ENCODE results near the gene AP4M1.

Gene AP4M1

DNA sequence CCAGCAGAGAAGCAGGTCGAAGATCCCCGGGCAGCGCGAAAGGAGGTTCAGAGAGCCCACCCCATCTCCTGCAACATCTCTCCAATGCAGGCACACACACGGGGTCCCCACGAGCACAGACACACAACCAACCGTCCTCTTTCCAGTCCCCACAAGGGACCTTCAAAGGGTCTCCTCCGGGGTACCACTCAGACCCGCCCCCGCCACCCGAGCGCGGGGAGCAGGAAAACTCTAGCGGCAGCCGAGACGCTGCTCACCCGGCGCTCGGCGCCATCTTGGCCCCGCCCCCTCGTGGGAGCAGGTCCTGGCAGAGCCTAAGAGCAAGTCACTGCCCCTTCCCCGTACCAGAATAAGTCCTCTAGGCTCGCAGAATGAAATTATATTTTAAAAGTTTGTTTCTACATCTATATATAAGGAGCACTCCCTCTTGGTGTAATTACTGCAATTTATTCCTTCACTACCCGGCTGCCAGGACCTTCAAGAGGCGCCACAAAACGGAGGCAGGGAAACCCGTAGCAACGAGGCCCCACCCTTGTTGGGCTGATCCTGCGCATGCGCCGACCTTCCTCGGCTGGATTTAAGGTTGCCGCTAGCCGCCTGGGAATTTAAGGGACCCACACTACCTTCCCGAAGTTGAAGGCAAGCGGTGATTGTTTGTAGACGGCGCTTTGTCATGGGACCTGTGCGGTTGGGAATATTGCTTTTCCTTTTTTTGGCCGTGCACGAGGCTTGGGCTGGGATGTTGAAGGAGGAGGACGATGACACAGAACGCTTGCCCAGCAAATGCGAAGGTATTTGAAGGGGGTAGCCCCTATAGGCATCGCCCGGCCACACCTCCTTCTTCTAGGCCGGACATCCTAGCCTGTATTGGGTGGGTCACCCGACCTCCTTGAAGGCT lies 17.9 kb downstream of the AP4M1 start, which contains the start of the genes CNPY4 and TAF6:
Gene CNPY4, plus strand, starts transcription at position 563 of the 898 bp plus-strand sequence. Its CDS starts 111 bp downstream, at position 674.
Gene TAF6, minus strand, starts transcription at position 287 of the 898 bp plus-strand sequence. CDS start 5,149 bp downstream, outside the sequence.
- TF ChIP-seq, protein P1, sequence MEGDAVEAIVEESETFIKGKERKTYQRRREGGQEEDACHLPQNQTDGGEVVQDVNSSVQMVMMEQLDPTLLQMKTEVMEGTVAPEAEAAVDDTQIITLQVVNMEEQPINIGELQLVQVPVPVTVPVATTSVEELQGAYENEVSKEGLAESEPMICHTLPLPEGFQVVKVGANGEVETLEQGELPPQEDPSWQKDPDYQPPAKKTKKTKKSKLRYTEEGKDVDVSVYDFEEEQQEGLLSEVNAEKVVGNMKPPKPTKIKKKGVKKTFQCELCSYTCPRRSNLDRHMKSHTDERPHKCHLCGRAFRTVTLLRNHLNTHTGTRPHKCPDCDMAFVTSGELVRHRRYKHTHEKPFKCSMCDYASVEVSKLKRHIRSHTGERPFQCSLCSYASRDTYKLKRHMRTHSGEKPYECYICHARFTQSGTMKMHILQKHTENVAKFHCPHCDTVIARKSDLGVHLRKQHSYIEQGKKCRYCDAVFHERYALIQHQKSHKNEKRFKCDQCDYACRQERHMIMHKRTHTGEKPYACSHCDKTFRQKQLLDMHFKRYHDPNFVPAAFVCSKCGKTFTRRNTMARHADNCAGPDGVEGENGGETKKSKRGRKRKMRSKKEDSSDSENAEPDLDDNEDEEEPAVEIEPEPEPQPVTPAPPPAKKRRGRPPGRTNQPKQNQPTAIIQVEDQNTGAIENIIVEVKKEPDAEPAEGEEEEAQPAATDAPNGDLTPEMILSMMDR (conservative IDR thresholded peaks at IDR 0.05; ENCODE audit: low read length): 0 out of 2 replicates have a peak, but pooled peaks have one; percentile 7
- H3K4me3 ChIP-seq (ENCODE audit: low read length): peak within 1 kb of the TSS; percentile 96
- DNase-seq (ENCODE audit: low read depth): peak; percentile 94

DNA sequence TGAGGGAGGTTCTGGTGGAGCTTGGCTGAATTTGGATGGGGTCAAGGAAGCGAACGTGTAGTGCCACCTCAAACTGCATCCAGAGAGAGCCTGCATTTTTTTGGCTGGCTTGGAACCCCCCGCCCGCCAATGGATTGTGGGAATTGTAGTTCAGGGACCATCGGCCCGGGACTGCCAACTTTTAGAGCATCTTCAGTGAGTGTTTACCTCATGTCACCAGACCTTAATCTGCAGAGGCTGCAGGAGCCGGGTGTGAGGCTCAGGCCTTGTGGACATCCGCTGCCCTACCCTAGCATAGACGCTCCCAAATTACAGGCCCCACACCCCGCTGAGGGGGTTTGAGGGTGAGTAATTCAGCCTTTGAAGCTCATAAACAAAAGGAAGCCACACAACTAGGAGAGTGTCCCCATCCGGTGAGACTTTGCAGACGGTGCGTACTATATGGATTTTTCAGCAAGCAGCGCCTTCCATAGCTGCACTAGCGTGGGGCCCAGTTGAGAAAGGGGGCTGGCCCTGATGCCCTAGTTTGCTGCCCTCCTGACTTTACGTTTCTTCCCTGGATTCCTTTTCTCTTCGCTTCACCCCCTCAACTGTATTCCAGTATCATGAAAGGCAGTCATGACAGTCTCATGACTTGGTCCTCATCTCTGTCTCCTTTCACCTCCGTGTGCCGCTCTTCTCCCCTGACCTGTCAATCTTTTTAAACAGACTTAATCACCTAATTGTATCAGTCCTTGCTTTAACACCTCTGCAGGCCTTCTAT lies 18.7 kb downstream of the AP4M1 start:
- peak overlapping the region; percentile 96 for H3K4me3 ChIP-seq (ENCODE audit: low read length)
- peak; percentile 57 for DNase-seq (ENCODE audit: low read depth)
- TF ChIP-seq, protein P1 (conservative IDR thresholded peaks at IDR 0.05; ENCODE audit: low read length): no peak

DNA sequence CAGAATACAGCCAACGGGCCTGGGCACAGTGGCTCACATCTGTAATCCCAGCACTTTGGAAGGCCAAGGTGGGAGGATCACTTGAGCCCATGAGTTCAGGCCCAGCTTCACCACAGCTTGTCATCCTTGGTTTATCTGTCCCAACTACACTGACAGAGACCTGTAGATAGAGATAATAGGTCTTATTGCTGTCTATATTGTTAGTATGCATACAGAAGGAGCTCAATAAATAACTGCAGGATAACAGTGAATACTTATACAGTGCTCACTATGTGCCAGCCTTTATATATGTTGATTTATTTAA lies 19.2 kb downstream of the AP4M1 start:
- TF ChIP-seq, protein P1 (conservative IDR thresholded peaks at IDR 0.05; ENCODE audit: low read length): no peak
- no peak for DNase-seq (ENCODE audit: low read depth)
- H3K4me3 ChIP-seq (ENCODE audit: low read length): peak overlapping the region; percentile 96

DNA sequence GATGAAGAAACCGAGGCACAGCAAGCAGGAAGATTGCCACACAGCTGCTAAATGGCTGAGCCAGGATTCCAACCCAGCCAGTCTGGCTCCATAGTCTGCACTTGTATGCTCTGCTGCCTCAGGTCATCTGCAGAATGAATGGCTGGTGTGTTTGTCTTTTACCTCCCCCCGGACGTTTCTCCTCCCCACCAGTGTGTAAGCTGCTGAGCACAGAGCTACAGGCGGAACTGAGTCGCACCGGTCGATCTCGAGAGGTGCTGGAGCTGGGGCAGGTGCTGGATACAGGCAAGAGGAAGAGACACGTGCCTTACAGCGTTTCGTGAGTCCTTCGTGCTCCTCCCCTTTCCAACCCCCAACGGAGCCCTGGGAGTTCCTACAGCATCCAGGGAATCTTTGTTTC lies 20.6 kb downstream of the AP4M1 start:
- TF ChIP-seq, protein P1 (conservative IDR thresholded peaks at IDR 0.05; ENCODE audit: low read length): no peak
- H3K4me3 ChIP-seq (ENCODE audit: low read length): no peak overlapping the region
- DNase-seq (ENCODE audit: low read depth): no peak

DNA sequence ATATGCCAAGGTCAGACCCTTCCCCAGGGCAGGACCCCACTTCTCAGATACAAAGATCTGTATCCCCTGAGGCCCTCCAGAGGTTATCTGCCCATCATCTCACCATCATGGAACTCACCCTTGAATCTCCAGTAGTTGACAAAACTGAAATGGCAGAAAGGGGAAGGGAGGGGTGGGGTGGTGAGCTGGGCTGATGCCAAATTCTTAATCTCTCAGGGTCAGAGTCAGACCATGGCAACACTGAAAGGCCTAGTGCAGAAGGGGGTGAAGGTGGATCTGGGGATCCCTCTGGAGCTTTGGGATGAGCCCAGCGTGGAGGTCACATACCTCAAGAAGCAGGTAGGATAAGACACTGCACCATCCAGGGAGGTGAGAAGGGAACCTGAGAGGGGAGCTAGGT lies 21.1 kb downstream of the AP4M1 start:
- DNase-seq (ENCODE audit: low read depth): no peak
- TF ChIP-seq, protein P1 (conservative IDR thresholded peaks at IDR 0.05; ENCODE audit: low read length): no peak
- no peak overlapping the region for H3K4me3 ChIP-seq (ENCODE audit: low read length)

DNA sequence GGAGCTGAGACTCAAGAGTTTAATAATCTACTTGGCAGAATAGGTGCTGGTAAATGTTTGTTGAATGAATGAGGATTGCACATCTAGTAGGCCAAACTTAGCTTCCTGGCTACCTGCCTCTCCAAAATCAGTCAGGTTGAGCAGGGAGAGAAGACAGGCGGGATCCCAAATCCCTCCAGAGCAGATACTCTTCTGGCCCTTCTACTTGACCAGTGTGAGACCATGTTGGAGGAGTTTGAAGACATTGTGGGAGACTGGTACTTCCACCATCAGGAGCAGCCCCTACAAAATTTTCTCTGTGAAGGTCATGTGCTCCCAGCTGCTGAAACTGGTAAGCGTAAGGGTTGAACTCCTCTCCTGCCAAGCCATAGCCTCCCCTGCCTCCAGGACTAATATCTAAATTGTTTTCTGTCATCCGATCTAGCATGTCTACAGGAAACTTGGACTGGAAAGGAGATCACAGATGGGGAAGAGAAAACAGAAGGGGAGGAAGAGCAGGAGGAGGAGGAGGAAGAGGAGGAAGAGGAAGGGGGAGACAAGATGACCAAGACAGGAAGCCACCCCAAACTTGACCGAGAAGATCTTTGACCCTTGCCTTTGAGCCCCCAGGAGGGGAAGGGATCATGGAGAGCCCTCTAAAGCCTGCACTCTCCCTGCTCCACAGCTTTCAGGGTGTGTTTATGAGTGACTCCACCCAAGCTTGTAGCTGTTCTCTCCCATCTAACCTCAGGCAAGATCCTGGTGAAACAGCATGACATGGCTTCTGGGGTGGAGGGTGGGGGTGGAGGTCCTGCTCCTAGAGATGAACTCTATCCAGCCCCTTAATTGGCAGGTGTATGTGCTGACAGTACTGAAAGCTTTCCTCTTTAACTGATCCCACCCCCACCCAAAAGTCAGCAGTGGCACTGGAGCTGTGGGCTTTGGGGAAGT lies 23.1 kb downstream of the AP4M1 start:
- DNase-seq (ENCODE audit: low read depth): no peak
- TF ChIP-seq, protein P1 (conservative IDR thresholded peaks at IDR 0.05; ENCODE audit: low read length): no peak
- no peak overlapping the region for H3K4me3 ChIP-seq (ENCODE audit: low read length)
